SU-DHL-6 (cell line): ENCODE data around the gene ADCY7.

Source experiments
- H2AFZ ChIP-seq: fragments of 200-600 bp; sonication (generic); 2 replicates; pipeline ENCODE4 v1.6.1; 2014; ENCODE audit warnings: low read depth, mild to moderate bottlenecking, moderate library complexity, mixed read lengths, antibody characterized with exemption, low read length; ENCODE audit not compliant: severe bottlenecking
- H3F3A ChIP-seq: fragments of 200-600 bp; shearing (Covaris generic); 2 replicates; pipeline ENCODE4 v1.6.0; 2016; ENCODE audit warnings: antibody characterized with exemption, mild to moderate bottlenecking; ENCODE audit not compliant: insufficient read depth
- H3K27ac ChIP-seq: fragments of 200-600 bp; sonication (generic); 2 replicates; pipeline ENCODE4 v1.5.1; 2016; ENCODE audit warnings: low read depth, mild to moderate bottlenecking, low read length, moderate library complexity, mixed read lengths
- H3K27me3 ChIP-seq: fragments of 200-600 bp; sonication (generic), shearing (Covaris generic); 2 replicates; pipeline ENCODE4 v1.6.0; 2014; ENCODE audit warnings: mild to moderate bottlenecking, low read length
- H3K36me3 ChIP-seq: fragments of 200-600 bp; sonication (generic); 2 replicates; pipeline ENCODE4 v1.6.1; 2014; ENCODE audit warnings: mild to moderate bottlenecking, low read length, mixed read lengths
- H3K4me2 ChIP-seq: fragments of 300-600, 200-600 bp; shearing (Covaris generic), sonication (generic); 2 replicates; pipeline ENCODE4 v1.6.0; 2014; ENCODE audit warnings: low read length, low read depth, mild to moderate bottlenecking; ENCODE audit not compliant: poor library complexity, severe bottlenecking
- H3K4me3 ChIP-seq: fragments of 200-600 bp; sonication (generic); 2 replicates; pipeline ENCODE4 v1.5.1; 2014; ENCODE audit warnings: antibody characterized with exemption, low read length, mild to moderate bottlenecking, mixed read lengths; ENCODE audit not compliant: insufficient read depth, poor library complexity, severe bottlenecking
- H3K79me2 ChIP-seq: fragments of 200-600 bp; sonication (generic); 2 replicates; pipeline ENCODE4 v1.6.1; 2014; ENCODE audit warnings: mild to moderate bottlenecking, low read length, moderate library complexity; ENCODE audit not compliant: insufficient read depth
- H3K9ac ChIP-seq: fragments of 200-600 bp; sonication (generic); 2 replicates; pipeline ENCODE4 v1.7.0; 2014; ENCODE audit warnings: mild to moderate bottlenecking, low read length
- H3K9me2 ChIP-seq: fragments of 200-600 bp; sonication (generic); replicated peaks from 2 replicates; pipeline ENCODE4 v1.6.1; 2014; ENCODE audit warnings: low read length; ENCODE audit not compliant: insufficient read depth
- H3K9me3 ChIP-seq: fragments of 200-600 bp; sonication (generic); 2 replicates; pipeline ENCODE4 v1.6.1; 2014; ENCODE audit warnings: low read length, mixed read lengths; ENCODE audit not compliant: insufficient read depth
- H4K20me1 ChIP-seq: fragments of 200-600 bp; sonication (generic); 2 replicates; pipeline ENCODE4 v1.6.1; 2014; ENCODE audit warnings: low read depth, mild to moderate bottlenecking, antibody characterized with exemption, low read length, moderate library complexity, mixed read lengths
- EZH2phosphoT487 ChIP-seq: fragments of 200-600 bp; sonication (generic), shearing (Covaris generic); conservative IDR thresholded peaks from 2 replicates; pipeline ENCODE4 v1.6.1; 2018; ENCODE audit warnings: mild to moderate bottlenecking, antibody characterized with exemption, low read length, moderate library complexity, mixed read lengths
- TF ChIP-seq, protein P1 (sequence below): fragments of 200-600 bp; sonication (generic); IDR thresholded peaks from one replicate; pipeline ENCODE4 v1.5.1; 2017; ENCODE audit warnings: antibody characterized with exemption, mild to moderate bottlenecking, low read length, moderate library complexity; ENCODE audit not compliant: insufficient read depth, poor library complexity, severe bottlenecking

The ADCY7 gene

GRCh38 chr16:50263940-50264929 lies 2.1 kb upstream of the ADCY7 start:
- no peak for TF ChIP-seq EZH2phosphoT487
- TF ChIP-seq, protein P1, sequence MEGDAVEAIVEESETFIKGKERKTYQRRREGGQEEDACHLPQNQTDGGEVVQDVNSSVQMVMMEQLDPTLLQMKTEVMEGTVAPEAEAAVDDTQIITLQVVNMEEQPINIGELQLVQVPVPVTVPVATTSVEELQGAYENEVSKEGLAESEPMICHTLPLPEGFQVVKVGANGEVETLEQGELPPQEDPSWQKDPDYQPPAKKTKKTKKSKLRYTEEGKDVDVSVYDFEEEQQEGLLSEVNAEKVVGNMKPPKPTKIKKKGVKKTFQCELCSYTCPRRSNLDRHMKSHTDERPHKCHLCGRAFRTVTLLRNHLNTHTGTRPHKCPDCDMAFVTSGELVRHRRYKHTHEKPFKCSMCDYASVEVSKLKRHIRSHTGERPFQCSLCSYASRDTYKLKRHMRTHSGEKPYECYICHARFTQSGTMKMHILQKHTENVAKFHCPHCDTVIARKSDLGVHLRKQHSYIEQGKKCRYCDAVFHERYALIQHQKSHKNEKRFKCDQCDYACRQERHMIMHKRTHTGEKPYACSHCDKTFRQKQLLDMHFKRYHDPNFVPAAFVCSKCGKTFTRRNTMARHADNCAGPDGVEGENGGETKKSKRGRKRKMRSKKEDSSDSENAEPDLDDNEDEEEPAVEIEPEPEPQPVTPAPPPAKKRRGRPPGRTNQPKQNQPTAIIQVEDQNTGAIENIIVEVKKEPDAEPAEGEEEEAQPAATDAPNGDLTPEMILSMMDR: no peak
- Histone ChIP-seq H3K9me3 (no peaks in the 10 kb centered on the region), H3K9me2 (no peaks in the 10 kb centered on the region), H3K4me3 (no peak overlapping the region), H3K4me2 (no peak overlapping the region), H3K9ac (no peak overlapping the region), H3K27me3 (no peaks in the 10 kb centered on the region), H2AFZ (no peak overlapping the region), H3K79me2 (no peaks in the 10 kb centered on the region), H3K27ac (no peak overlapping the region), H3F3A (no peaks in the 10 kb centered on the region), H3K36me3 (no peaks in the 10 kb centered on the region), H4K20me1 (no peaks in the 10 kb centered on the region)

DNA sequence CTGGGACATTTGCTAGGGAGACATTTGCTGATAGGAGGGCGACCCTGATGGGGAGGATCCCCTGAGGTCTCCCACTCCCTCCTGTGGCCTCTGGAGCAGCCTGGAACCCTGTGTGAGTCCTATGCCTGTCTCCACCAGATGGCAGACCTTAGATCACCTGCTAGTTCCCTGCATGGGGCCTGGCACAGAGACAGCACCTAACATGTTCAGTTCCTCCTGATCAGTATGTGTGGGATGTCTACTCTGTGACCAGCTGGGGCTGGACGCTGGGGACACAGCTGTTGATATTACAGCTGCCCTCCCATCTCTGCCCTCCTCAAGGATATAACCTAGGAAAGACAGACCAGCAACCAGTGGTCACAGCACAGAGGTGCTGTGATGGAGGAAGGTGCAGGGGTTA lies 1.1 kb upstream of the ADCY7 start:
- H3K4me2 ChIP-seq: no peak overlapping the region
- no peaks in the 10 kb centered on the region for H3K27me3 ChIP-seq
- H3K27ac ChIP-seq: no peak overlapping the region
- no peaks in the 10 kb centered on the region for H3F3A ChIP-seq
- H4K20me1 ChIP-seq: no peaks in the 10 kb centered on the region
- no peak overlapping the region for H3K4me3 ChIP-seq
- no peaks in the 10 kb centered on the region for H3K9me3 ChIP-seq
- TF ChIP-seq, protein P1: peak; percentile 48
- no peak for TF ChIP-seq EZH2phosphoT487
- H3K36me3 ChIP-seq: no peaks in the 10 kb centered on the region
- H3K79me2 ChIP-seq: no peaks in the 10 kb centered on the region
- H3K9me2 ChIP-seq: no peaks in the 10 kb centered on the region
- no peak overlapping the region for H3K9ac ChIP-seq
- no peak overlapping the region for H2AFZ ChIP-seq

GRCh38 chr16:50265716-50266336 lies 525 bp upstream of the ADCY7 start:
- no peaks in the 10 kb centered on the region for H3K27me3 ChIP-seq
- TF ChIP-seq EZH2phosphoT487: no peak
- TF ChIP-seq, protein P1: no peak
- peak overlapping the region; percentile 7 for H2AFZ ChIP-seq
- no peaks in the 10 kb centered on the region for H3K79me2 ChIP-seq
- H3K9me2 ChIP-seq: no peaks in the 10 kb centered on the region
- no peaks in the 10 kb centered on the region for H3F3A ChIP-seq
- H3K9me3 ChIP-seq: no peaks in the 10 kb centered on the region
- H3K27ac ChIP-seq: no peak overlapping the region
- H3K4me2 ChIP-seq: peak overlapping the region; percentile 61
- no peaks in the 10 kb centered on the region for H4K20me1 ChIP-seq
- no peak overlapping the region for H3K4me3 ChIP-seq
- no peaks in the 10 kb centered on the region for H3K36me3 ChIP-seq
- peak overlapping the region; percentile 60; the same call in 1 of the 2 replicates for H3K9ac ChIP-seq
